ENCODE results near the gene RAB3D. TPM values are rescaled to one million over a fixed set of nuclear protein-coding genes. Genes with fewer than 3 reads are reported as not detected.
"Not testable (repeated sequence)": the region's sequence is repeated elsewhere in the genome, so short reads cannot be mapped to it uniquely, and the experiment has no call there.

Gene RAB3D
- total RNA-seq, 4 donors from 2014 or later = 9.5 to 16.4 (median 12.7) TPM

GRCh38 chr19:11356676-11357550, 17.5 kb upstream of the RAB3D start:
- no peaks in the 10 kb centered on the region for H3K36me3 ChIP-seq
- no peaks in the 10 kb centered on the region for H3K27me3 ChIP-seq
- DNase-seq = no peak
- no peaks in the 10 kb centered on the region for H3K9me3 ChIP-seq
- no peak overlapping the region for H3K4me3 ChIP-seq
- H3K4me1 ChIP-seq = peaks cover 0 to 14% (median 3%) of the 10 kb centered on the region in 4 donors
- TF ChIP-seq POLR2A (IDR thresholded peaks at IDR 0.05) = no peak
- TF ChIP-seq, protein P1, sequence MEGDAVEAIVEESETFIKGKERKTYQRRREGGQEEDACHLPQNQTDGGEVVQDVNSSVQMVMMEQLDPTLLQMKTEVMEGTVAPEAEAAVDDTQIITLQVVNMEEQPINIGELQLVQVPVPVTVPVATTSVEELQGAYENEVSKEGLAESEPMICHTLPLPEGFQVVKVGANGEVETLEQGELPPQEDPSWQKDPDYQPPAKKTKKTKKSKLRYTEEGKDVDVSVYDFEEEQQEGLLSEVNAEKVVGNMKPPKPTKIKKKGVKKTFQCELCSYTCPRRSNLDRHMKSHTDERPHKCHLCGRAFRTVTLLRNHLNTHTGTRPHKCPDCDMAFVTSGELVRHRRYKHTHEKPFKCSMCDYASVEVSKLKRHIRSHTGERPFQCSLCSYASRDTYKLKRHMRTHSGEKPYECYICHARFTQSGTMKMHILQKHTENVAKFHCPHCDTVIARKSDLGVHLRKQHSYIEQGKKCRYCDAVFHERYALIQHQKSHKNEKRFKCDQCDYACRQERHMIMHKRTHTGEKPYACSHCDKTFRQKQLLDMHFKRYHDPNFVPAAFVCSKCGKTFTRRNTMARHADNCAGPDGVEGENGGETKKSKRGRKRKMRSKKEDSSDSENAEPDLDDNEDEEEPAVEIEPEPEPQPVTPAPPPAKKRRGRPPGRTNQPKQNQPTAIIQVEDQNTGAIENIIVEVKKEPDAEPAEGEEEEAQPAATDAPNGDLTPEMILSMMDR (IDR thresholded peaks at IDR 0.05) = no peak
- H3K27ac ChIP-seq = no peak overlapping the region

DNA sequence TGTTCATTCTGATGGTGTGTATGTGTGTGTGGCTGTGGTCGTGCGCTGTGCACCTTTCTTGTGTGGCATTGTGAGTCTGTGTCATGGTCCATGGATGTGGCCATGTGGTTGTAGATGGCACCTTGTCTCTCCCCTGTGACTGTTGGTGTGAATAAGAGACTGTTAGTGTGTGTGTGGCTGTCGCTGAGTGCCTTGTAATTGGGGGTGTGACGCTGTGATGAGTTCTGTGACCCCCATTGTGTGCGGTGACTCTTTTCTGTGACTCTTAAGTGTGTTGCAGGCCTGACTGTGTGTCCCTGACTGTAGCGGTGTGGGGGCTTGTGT, 16.6 kb upstream of the RAB3D start:
- Histone ChIP-seq H3K9me3 (no peaks in the 10 kb centered on the region), H3K4me3 (peak overlapping the region; percentile 38 to 54 (median 52)), H3K27me3 (no peaks in the 10 kb centered on the region), H3K36me3 (no peaks in the 10 kb centered on the region), H3K27ac (no peak overlapping the region), H3K4me1 (peaks cover 0 to 10% (median 3%) of the 10 kb centered on the region in 4 donors)
- no peak for TF ChIP-seq POLR2A (IDR thresholded peaks at IDR 0.05)
- TF ChIP-seq, protein P1 (IDR thresholded peaks at IDR 0.05) = no peak
- no peak for DNase-seq

GRCh38 chr19:11355160-11356073, 16.0 kb upstream of the RAB3D start, which contains the start of gene PLPPR2:
PLPPR2 (plus strand) TSS chr19:11355432; CDS start chr19:11357674, 2,242 bp downstream.
- Histone ChIP-seq H3K27ac (peak within 1 kb of the TSS in 3 of 4 donors; percentile 5 to 50 (median 46)), H3K27me3 (no peaks in the 10 kb centered on the region), H3K36me3 (no peaks in the 10 kb centered on the region)

DNA sequence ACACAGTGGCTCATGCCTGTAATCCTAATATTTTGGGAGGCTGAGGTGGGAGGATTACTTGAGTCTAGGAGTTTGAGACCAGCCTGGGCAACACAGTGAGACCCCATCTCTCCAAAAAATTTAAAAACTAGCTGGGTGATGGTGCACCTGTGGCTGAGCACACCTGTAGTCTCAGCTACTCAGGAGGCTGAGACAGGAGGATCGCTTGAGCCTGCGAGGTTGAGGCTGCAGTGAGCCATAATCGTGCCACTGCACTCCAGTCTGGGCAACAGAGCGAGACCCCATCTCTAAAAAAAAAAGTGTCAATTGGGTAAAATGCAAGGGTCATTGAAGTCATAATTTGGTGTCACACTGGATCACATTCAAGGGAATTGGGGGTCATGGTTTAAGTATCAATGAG, 14.6 kb upstream of the RAB3D start:
- not testable (repeated sequence) for H3K4me3 ChIP-seq, H3K27me3 ChIP-seq, DNase-seq, H3K27ac ChIP-seq, H3K36me3 ChIP-seq, H3K9me3 ChIP-seq
- H3K4me1 ChIP-seq = peaks cover 0 to 10% (median 3%) of the 10 kb centered on the region in 4 donors

More at GRCh38 chr19:11355160-11356073, 16.0 kb upstream of the RAB3D start, which contains the start of gene PLPPR2:
- Histone ChIP-seq H3K4me1 (peaks cover 0 to 10% (median 3%) of the 10 kb centered on the region in 4 donors), H3K9me3 (no peaks in the 10 kb centered on the region), H3K4me3 (peak within 1 kb of the TSS; percentile 38 to 54 (median 52))
- peak; percentile 81 to 94 (median 89) for DNase-seq
- TF ChIP-seq, protein P1 (IDR thresholded peaks at IDR 0.05) = no peak
- TF ChIP-seq POLR2A (IDR thresholded peaks at IDR 0.05) = peak in 1 of 2 donors; percentile 21

- DNase-seq = no peak
- no peak overlapping the region for H3K4me3 ChIP-seq
- TF ChIP-seq POLR2A (IDR thresholded peaks at IDR 0.05) = no peak
- TF ChIP-seq, protein P1 (IDR thresholded peaks at IDR 0.05) = no peak
These were observed 9.7 kb upstream of the RAB3D start for GRCh38 chr19:11349171-11349570.

More at GRCh38 chr19:11349171-11349570, 9.7 kb upstream of the RAB3D start:
- Histone ChIP-seq H3K9me3 (no peaks in the 10 kb centered on the region), H3K36me3 (no peaks in the 10 kb centered on the region), H3K27me3 (no peaks in the 10 kb centered on the region), H3K27ac (no peak overlapping the region), H3K4me1 (peaks cover 4 to 20% (median 10%) of the 10 kb centered on the region in 4 donors)
